Measurements from ENCODE around the gene OR2F2. TPM values are rescaled to one million over a fixed set of nuclear protein-coding genes. Genes with fewer than 3 reads are reported as not detected.

The OR2F2 gene
- total and polyA plus RNA-seq, 12 donors, result not detected

DNA sequence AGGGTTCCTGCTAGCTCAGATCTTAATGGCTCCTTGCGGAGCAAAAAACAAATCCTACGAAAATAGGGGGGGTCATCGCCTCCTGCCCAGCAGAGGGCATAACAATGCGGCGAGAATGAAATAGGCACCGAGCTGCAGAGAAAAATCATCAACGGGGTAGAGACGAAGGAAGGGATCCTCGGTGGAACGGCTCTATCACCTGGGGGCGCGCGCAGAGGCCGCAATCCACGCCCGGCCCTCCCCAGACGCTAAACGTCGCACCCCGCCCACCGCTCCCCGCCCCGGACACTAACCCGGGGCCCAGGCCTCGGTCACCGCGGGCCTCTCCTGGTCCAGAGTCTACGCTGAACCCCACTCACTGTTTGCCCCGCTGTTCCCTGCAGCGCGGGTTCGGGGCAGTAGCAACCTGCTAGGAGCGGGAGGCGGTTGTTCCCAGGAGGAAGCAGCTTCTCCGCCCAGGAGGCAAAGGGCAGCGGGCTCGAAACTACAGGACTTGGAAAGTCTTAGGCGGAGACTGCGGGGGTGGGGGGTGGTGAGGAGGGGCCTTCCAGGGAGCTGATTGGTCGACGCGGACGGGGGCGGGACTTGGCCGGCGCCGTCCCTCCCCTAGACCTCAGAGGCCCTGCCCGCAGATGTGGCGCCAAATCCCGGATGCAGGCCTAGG, 33.2 kb upstream of the OR2F2 start, which contains the start of gene TCAF1:
TCAF1 (minus strand) TSS at position 509 of the 664 bp plus-strand sequence. CDS start 25,568 bp downstream, outside the sequence.
- TF ChIP-seq, protein P1, sequence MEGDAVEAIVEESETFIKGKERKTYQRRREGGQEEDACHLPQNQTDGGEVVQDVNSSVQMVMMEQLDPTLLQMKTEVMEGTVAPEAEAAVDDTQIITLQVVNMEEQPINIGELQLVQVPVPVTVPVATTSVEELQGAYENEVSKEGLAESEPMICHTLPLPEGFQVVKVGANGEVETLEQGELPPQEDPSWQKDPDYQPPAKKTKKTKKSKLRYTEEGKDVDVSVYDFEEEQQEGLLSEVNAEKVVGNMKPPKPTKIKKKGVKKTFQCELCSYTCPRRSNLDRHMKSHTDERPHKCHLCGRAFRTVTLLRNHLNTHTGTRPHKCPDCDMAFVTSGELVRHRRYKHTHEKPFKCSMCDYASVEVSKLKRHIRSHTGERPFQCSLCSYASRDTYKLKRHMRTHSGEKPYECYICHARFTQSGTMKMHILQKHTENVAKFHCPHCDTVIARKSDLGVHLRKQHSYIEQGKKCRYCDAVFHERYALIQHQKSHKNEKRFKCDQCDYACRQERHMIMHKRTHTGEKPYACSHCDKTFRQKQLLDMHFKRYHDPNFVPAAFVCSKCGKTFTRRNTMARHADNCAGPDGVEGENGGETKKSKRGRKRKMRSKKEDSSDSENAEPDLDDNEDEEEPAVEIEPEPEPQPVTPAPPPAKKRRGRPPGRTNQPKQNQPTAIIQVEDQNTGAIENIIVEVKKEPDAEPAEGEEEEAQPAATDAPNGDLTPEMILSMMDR (IDR thresholded peaks at IDR 0.05), result peak in 5 of 6 experiments; percentile 8 to 55 (median 32)
- TF ChIP-seq POLR2A (IDR thresholded peaks at IDR 0.05), result peak; percentile 72 to 91
- peak within 1 kb of the TSS; percentile 25 to 90 (median 71) for H3K4me3 ChIP-seq
- intact Hi-C loops (cut with DNase I), result no loop called here
- DNase-seq, result peak; percentile 97 to 99 (median 97)
- H3K27ac ChIP-seq, result peak within 1 kb of the TSS; percentile 82 to 96 (median 87)
- H3K9me3 ChIP-seq (replicated peaks in 1 of 3), result no peaks in the 10 kb centered on the region
- WGBS, 4 donors, result 0 to 1% (median 0%) methylated on average over 22 to 50 of the region's 50 CpGs
- no peaks in the 10 kb centered on the region for H3K36me3 ChIP-seq (replicated peaks in 1 of 2)
- no peaks in the 10 kb centered on the region for H3K27me3 ChIP-seq
- H3K4me1 ChIP-seq (replicated peaks in 1 of 2), result peaks cover 16 to 37% of the 10 kb centered on the region in 2 donors

DNA sequence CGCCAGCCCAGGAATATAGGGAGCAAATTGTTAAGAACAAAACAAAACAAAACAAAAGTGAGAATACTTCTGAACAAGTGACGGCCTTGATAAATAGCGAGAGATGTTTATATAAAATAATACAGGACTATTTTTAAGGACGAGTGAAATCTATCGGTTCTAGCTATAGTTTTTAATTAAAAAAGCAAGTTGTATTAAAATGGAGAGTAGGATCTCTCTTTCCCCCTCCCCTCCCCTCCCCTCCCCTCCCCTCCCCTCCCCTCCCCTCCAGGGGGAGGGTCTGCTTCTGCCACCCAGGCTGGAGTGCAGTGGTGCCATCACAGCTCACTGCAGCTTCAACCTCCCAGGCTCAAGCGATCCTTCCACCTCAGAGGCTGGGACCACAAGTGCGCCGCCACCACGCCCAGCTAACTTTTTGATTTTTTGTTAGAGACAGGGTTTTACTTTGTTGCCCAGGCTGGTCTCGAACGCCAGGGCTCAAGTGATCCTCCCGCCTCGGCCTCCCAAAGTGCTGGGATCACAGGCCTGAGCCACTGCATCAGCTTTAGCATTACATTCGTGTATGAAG, 32.6 kb upstream of the OR2F2 start:
- no peaks in the 10 kb centered on the region for H3K9me3 ChIP-seq (replicated peaks in 1 of 3)
- H3K36me3 ChIP-seq (replicated peaks in 1 of 2), result no peaks in the 10 kb centered on the region
- TF ChIP-seq, protein P1 (IDR thresholded peaks at IDR 0.05), result no peak
- no peaks in the 10 kb centered on the region for H3K27me3 ChIP-seq
- H3K27ac ChIP-seq, result peak overlapping the region in 4 of 5 donors; percentile 82 to 96 (median 92)
- peak overlapping the region in 1 of 4 donors; percentile 90 for H3K4me3 ChIP-seq
- intact Hi-C loops (cut with DNase I), result no loop called here
- peaks cover 16 to 37% of the 10 kb centered on the region in 2 donors for H3K4me1 ChIP-seq (replicated peaks in 1 of 2)
- 61 to 69% (median 67%) methylated on average over 13 to 14 of the region's 14 CpGs for WGBS, 4 donors
- DNase-seq, result peak in 2 of 7 donors; percentile 16 to 55

DNA sequence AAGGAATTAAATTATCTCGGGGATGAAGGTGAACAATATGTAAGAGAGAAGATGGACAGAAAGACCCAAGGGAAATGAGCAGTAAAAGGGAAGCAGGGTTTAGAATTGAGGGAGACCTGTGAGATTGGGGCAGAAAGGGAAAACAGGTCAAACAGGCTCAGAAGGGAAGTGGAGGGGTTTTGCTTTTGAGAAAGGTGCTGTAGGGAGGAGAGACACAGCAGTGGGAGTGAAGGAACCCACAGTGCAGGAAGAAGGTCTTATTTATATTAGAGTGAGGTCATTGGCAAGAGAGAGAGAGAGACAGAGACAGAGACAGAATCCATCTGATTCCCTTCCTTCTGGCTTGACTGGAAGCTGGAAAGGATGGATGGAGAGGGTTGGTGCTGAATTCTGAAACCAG, 29.5 kb upstream of the OR2F2 start:
- H3K4me1 ChIP-seq (replicated peaks in 1 of 2), result peaks cover 6 to 12% of the 10 kb centered on the region in 2 donors
- H3K27me3 ChIP-seq, result no peaks in the 10 kb centered on the region
- H3K36me3 ChIP-seq (replicated peaks in 1 of 2), result no peaks in the 10 kb centered on the region
- H3K4me3 ChIP-seq, result no peak overlapping the region
- H3K27ac ChIP-seq, result peak overlapping the region in 2 of 5 donors; percentile 58 to 84
- TF ChIP-seq, protein P1 (IDR thresholded peaks at IDR 0.05), result no peak
- TF ChIP-seq POLR2A (IDR thresholded peaks at IDR 0.05), result no peak
- intact Hi-C loops (cut with DNase I), result no loop called here
- WGBS, 4 donors, result 74 to 91% (median 81%) methylated on average over 1 of the region's 1 CpG
- no peak for DNase-seq
- H3K9me3 ChIP-seq (replicated peaks in 1 of 3), result no peaks in the 10 kb centered on the region

DNA sequence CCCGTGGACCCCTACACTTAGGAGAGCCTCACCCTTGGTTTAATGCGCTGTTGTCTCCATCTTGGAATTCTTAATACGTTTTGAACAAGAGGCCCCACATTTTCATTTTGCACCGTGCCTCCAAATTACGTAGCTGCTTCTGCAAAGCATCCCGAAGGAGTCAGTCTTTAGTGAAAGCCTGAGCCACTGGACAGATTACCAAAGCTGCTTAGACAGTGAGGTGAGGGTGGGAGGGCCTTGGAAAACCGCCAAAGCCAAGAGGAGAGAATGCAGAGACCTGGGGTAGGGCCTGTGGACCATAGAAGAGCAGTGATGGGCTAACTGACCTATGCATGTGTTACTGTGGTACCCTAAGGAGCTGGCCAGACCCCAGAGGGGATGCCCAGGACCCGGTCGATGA, 28.9 kb upstream of the OR2F2 start:
- TF ChIP-seq POLR2A (IDR thresholded peaks at IDR 0.05), result no peak
- TF ChIP-seq, protein P1 (IDR thresholded peaks at IDR 0.05), result no peak
- Histone ChIP-seq H3K4me1 (replicated peaks in 1 of 2) (peaks cover 6% of the 10 kb centered on the region in 2 donors), H3K36me3 (replicated peaks in 1 of 2) (no peaks in the 10 kb centered on the region), H3K27ac (no peak overlapping the region), H3K9me3 (replicated peaks in 1 of 3) (no peaks in the 10 kb centered on the region), H3K27me3 (no peaks in the 10 kb centered on the region), H3K4me3 (no peak overlapping the region)
- 90 to 95% (median 91%) methylated on average over 9 of the region's 9 CpGs for WGBS, 4 donors
- DNase-seq, result no peak
- intact Hi-C loops (cut with DNase I), result no loop called here
